ENCODE results near the gene PLA2G5. TPM values are rescaled to one million over a fixed set of nuclear protein-coding genes. Genes with fewer than 3 reads are reported as not detected.

Gene PLA2G5
- total RNA-seq, 1 experiment from 2014 or later, result not detected

DNA sequence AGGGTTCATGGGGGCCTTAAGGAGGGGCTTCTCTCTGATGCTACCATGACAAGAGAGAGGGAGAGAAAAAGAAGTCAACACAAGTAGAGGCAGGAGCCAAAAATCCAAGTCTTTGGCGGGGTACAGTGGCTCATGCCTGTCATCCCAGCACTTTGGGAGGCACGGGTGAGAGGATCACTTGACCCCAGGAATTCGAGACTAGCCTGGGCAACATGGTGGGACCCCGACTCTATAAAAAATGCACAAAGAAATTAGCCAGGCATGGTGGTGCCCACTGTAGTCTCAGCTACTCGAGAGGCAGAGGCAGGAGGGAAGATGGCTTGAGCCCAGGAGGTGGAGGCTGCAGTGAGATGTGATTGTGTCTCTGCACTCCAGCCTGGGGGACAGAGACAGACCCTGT lies 8.7 kb downstream of the PLA2G5 start:
- DNase-seq, result no peak
- H3K4me3 ChIP-seq (ENCODE audit: low read length), result no peak overlapping the region
- no peaks in the 10 kb centered on the region for H3K79me2 ChIP-seq (ENCODE audit: low read length)
- no peak overlapping the region for H3K9ac ChIP-seq (ENCODE audit: low read length)
- no peaks in the 10 kb centered on the region for H3K36me3 ChIP-seq (ENCODE audit: low read depth, low read length)
- no peak overlapping the region for H2AFZ ChIP-seq (ENCODE audit: low read length)
- no peaks in the 10 kb centered on the region for H3K9me3 ChIP-seq (ENCODE audit: low read length)
- intact Hi-C loops (cut with micrococcal nuclease), result no loop called here
- no peak for TF ChIP-seq EZH2phosphoT487 (IDR thresholded peaks at IDR 0.05; ENCODE audit: borderline replicate concordance, low read length)
- H3K4me1 ChIP-seq (ENCODE audit: insufficient read depth, low read length), result 0 out of 2 replicates have a peak, but pooled peaks cover 4% of the 10 kb centered on the region
- no peak overlapping the region for H3K4me2 ChIP-seq (ENCODE audit: low read length)
- H3K27ac ChIP-seq (ENCODE audit: low read length), result no peak overlapping the region
- ChIA-PET POLR2A (ENCODE audit: unreplicated experiment) (no interaction called here), CTCF (no interaction called here)
- no peaks in the 10 kb centered on the region for H3F3A ChIP-seq (ENCODE audit: low read length, unreplicated experiment)
- no peaks in the 10 kb centered on the region for H3K9me2 ChIP-seq (replicated peaks; ENCODE audit: low read length)
- no peaks in the 10 kb centered on the region for H3K27me3 ChIP-seq (ENCODE audit: low read length)
- no peaks in the 10 kb centered on the region for H4K20me1 ChIP-seq (ENCODE audit: low read length)
- ATAC-seq, result no peak
- no TSS peak for BruUV-seq (replicated peaks)

DNA sequence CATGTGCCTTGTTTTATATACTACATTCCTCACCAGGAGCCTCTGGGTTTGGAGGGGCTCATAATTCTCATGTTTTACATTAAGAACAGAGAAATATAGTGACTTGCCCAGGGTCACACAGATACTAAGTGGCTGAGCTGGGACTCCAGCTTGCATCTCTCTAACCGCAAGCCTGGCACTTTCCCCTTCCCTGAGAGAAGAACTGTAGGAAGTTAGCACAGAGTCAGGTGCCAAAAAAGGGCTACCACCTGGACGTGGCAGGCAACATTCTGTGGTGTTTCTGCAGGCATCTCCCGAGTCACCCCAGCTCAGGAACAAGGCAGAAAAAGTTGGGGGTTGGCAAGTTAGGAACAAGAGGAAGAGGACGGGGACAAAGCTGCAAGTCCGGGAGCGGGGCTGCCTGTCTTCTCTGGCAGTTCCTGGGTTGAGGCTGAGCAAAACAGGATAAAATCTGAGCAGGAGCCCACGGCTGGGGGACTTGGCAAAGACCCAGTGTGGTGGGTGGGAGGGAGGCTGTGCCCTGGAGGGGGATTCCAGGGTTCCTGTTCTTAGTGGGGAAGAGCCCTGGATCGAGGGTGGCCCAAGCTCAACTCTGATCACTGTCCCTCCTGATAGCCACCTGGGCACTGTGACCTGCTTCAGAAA lies 9.8 kb downstream of the PLA2G5 start:
- no TSS peak for BruUV-seq (replicated peaks)
- Histone ChIP-seq H3F3A (ENCODE audit: low read length, unreplicated experiment) (no peaks in the 10 kb centered on the region), H2AFZ (ENCODE audit: low read length) (no peak overlapping the region), H3K4me1 (ENCODE audit: insufficient read depth, low read length) (0 out of 2 replicates have a peak, but pooled peaks cover 4% of the 10 kb centered on the region), H3K27ac (ENCODE audit: low read length) (no peak overlapping the region), H3K27me3 (ENCODE audit: low read length) (no peaks in the 10 kb centered on the region), H3K4me2 (ENCODE audit: low read length) (no peak overlapping the region), H3K4me3 (ENCODE audit: low read length) (no peak overlapping the region), H4K20me1 (ENCODE audit: low read length) (no peaks in the 10 kb centered on the region), H3K9ac (ENCODE audit: low read length) (no peak overlapping the region), H3K9me3 (ENCODE audit: low read length) (no peaks in the 10 kb centered on the region), H3K79me2 (ENCODE audit: low read length) (no peaks in the 10 kb centered on the region), H3K36me3 (ENCODE audit: low read depth, low read length) (no peaks in the 10 kb centered on the region), H3K9me2 (replicated peaks; ENCODE audit: low read length) (no peaks in the 10 kb centered on the region)
- DNase-seq (no peak), ATAC-seq (no peak)
- intact Hi-C loops (cut with micrococcal nuclease), result no loop called here
- TF ChIP-seq EZH2phosphoT487 (IDR thresholded peaks at IDR 0.05; ENCODE audit: borderline replicate concordance, low read length) (no peak), EZH2 (IDR thresholded peaks at IDR 0.05; ENCODE audit: low read length, unreplicated experiment) (no peak)
- TF ChIP-seq, protein P1, sequence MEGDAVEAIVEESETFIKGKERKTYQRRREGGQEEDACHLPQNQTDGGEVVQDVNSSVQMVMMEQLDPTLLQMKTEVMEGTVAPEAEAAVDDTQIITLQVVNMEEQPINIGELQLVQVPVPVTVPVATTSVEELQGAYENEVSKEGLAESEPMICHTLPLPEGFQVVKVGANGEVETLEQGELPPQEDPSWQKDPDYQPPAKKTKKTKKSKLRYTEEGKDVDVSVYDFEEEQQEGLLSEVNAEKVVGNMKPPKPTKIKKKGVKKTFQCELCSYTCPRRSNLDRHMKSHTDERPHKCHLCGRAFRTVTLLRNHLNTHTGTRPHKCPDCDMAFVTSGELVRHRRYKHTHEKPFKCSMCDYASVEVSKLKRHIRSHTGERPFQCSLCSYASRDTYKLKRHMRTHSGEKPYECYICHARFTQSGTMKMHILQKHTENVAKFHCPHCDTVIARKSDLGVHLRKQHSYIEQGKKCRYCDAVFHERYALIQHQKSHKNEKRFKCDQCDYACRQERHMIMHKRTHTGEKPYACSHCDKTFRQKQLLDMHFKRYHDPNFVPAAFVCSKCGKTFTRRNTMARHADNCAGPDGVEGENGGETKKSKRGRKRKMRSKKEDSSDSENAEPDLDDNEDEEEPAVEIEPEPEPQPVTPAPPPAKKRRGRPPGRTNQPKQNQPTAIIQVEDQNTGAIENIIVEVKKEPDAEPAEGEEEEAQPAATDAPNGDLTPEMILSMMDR (conservative IDR thresholded peaks at IDR 0.05; ENCODE audit: low read depth, low read length), result no peak
- POLR2A ChIA-PET (ENCODE audit: unreplicated experiment), result no interaction called here
- CTCF ChIA-PET, result no interaction called here

DNA sequence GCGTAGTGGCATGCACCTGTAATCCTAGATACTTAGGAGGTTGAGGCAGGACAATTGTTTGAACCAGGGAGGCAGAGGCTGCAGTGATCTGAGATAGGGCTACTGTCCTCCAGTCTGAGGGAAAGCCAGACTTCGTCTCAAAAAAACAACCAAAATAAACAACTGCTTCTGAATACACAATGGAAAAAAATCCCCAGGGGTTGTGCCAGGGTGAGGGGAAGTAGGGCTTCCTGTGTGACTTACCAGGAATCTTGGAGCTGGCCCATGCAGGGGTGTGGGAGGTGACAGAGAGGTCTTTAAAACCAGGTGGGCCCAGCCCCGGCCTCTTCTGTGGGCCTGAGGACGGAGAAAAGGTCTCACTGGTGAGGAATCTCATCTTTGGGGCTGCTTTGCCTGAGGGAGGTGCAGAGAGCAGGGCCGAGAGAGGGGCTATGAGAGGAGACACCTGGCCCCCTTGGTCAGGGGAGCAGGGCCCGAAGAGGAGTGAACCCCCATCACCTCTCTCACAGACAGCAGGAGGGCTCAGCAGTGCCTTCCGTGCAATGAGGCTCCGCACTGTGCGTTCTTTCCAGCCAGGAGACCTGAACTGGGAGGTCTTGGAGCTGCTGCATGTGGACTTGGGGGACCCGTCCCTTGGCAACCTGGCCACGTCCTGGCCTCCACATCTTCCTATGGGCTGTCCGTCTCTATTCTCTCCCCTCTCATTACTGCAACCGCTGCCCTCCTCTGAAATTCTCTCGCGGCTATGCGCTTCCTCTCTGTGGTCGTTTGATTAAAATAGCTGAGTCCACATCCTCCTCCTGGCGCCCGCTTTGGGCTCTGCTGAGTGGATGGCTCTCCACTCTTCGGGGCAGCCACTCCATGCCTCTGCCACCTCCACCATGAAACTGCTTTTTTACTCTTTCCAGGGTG lies 10.7 kb downstream of the PLA2G5 start:
- Histone ChIP-seq H3F3A (ENCODE audit: low read length, unreplicated experiment) (no peaks in the 10 kb centered on the region), H3K4me2 (ENCODE audit: low read length) (no peak overlapping the region), H3K79me2 (ENCODE audit: low read length) (no peaks in the 10 kb centered on the region), H3K36me3 (ENCODE audit: low read depth, low read length) (no peaks in the 10 kb centered on the region), H4K20me1 (ENCODE audit: low read length) (no peaks in the 10 kb centered on the region), H3K4me1 (ENCODE audit: insufficient read depth, low read length) (0 out of 2 replicates have a peak, but pooled peaks cover 4% of the 10 kb centered on the region), H3K9ac (ENCODE audit: low read length) (no peak overlapping the region), H3K9me3 (ENCODE audit: low read length) (no peaks in the 10 kb centered on the region), H3K4me3 (ENCODE audit: low read length) (no peak overlapping the region), H2AFZ (ENCODE audit: low read length) (no peak overlapping the region), H3K9me2 (replicated peaks; ENCODE audit: low read length) (no peaks in the 10 kb centered on the region), H3K27me3 (ENCODE audit: low read length) (no peaks in the 10 kb centered on the region), H3K27ac (ENCODE audit: low read length) (no peak overlapping the region)
- DNase-seq, result peak; percentile 20
- no peak for ATAC-seq
- TF ChIP-seq, protein P1 (conservative IDR thresholded peaks at IDR 0.05; ENCODE audit: low read depth, low read length), result no peak
- no peak for TF ChIP-seq EZH2phosphoT487 (IDR thresholded peaks at IDR 0.05; ENCODE audit: borderline replicate concordance, low read length)
- no peak for TF ChIP-seq EZH2 (IDR thresholded peaks at IDR 0.05; ENCODE audit: low read length, unreplicated experiment)
- intact Hi-C loops (cut with micrococcal nuclease), result no loop called here
- CTCF ChIA-PET, result no interaction called here
- POLR2A ChIA-PET (ENCODE audit: unreplicated experiment), result interaction anchor here (0.6 kb wide), 1 partner anchor 1558 kb away, joined by 4 read pairs; no protein-coding TSS in a partner anchor
- no TSS peak for BruUV-seq (replicated peaks)
